ENCODE data around the gene COMMD10. TPM values are rescaled to one million over a fixed set of nuclear protein-coding genes. Genes with fewer than 3 reads are reported as not detected.

Gene COMMD10
- total and polyA plus RNA-seq, 10 donors = 16.6 to 55.4 (median 42.9) TPM

- Histone ChIP-seq H3K4me3 (no peak overlapping the region), H3K27me3 (replicated peaks in 1 of 7) (no peaks in the 10 kb centered on the region), H3K36me3 (peaks cover 0 to 8% (median 0%) of the 10 kb centered on the region in 6 donors), H3K9me3 (peaks cover 0 to 35% (median 27%) of the 10 kb centered on the region in 8 donors), H3K4me1 (no peaks in the 10 kb centered on the region), H3K27ac (no peak overlapping the region)
- intact Hi-C loops (cut with DNase I; ENCODE audit: low total_unique reads) = no loop called here
- no peak for TF ChIP-seq POLR2A (IDR thresholded peaks at IDR 0.05)
- TF ChIP-seq, protein P1, sequence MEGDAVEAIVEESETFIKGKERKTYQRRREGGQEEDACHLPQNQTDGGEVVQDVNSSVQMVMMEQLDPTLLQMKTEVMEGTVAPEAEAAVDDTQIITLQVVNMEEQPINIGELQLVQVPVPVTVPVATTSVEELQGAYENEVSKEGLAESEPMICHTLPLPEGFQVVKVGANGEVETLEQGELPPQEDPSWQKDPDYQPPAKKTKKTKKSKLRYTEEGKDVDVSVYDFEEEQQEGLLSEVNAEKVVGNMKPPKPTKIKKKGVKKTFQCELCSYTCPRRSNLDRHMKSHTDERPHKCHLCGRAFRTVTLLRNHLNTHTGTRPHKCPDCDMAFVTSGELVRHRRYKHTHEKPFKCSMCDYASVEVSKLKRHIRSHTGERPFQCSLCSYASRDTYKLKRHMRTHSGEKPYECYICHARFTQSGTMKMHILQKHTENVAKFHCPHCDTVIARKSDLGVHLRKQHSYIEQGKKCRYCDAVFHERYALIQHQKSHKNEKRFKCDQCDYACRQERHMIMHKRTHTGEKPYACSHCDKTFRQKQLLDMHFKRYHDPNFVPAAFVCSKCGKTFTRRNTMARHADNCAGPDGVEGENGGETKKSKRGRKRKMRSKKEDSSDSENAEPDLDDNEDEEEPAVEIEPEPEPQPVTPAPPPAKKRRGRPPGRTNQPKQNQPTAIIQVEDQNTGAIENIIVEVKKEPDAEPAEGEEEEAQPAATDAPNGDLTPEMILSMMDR (IDR thresholded peaks at IDR 0.05 in 8 of 11, conservative IDR thresholded peaks at IDR 0.05 in 3 of 11) = no peak
- TF ChIP-seq POLR2AphosphoS5 (IDR thresholded peaks at IDR 0.05) = no peak
- DNase-seq = no peak
- WGBS, 5 donors = 97 to 100% (median 98%) methylated on average over 3 of the region's 3 CpGs
These were observed 163.6 kb downstream of the COMMD10 start for GRCh38 chr5:116248432-116248831.

GRCh38 chr5:116249648-116250047 lies 164.8 kb downstream of the COMMD10 start:
- intact Hi-C loops (cut with DNase I; ENCODE audit: low total_unique reads) = no loop called here
- H3K4me3 ChIP-seq = no peak overlapping the region
- H3K36me3 ChIP-seq = peaks cover 0 to 8% (median 0%) of the 10 kb centered on the region in 6 donors
- H3K9me3 ChIP-seq = peaks cover 0 to 41% (median 27%) of the 10 kb centered on the region in 8 donors
- no peak for DNase-seq
- H3K4me1 ChIP-seq = no peaks in the 10 kb centered on the region
- TF ChIP-seq POLR2A (IDR thresholded peaks at IDR 0.05) (no peak), POLR2AphosphoS5 (IDR thresholded peaks at IDR 0.05) (no peak)
- TF ChIP-seq, protein P1 (IDR thresholded peaks at IDR 0.05 in 8 of 11, conservative IDR thresholded peaks at IDR 0.05 in 3 of 11) = no peak
- H3K27me3 ChIP-seq (replicated peaks in 1 of 7) = no peaks in the 10 kb centered on the region
- H3K27ac ChIP-seq = no peak overlapping the region

- DNase-seq = no peak
- 92 to 98% (median 97%) methylated on average over 1 of the region's 1 CpG for WGBS, 5 donors
- no peak overlapping the region for H3K4me3 ChIP-seq
- no peaks in the 10 kb centered on the region for H3K27me3 ChIP-seq (replicated peaks in 1 of 7)
- H3K27ac ChIP-seq = no peak overlapping the region
- TF ChIP-seq POLR2AphosphoS5 (IDR thresholded peaks at IDR 0.05) = no peak
- TF ChIP-seq, protein P1 (IDR thresholded peaks at IDR 0.05 in 8 of 11, conservative IDR thresholded peaks at IDR 0.05 in 3 of 11) = no peak
- TF ChIP-seq POLR2A (IDR thresholded peaks at IDR 0.05) = no peak
- H3K4me1 ChIP-seq = no peaks in the 10 kb centered on the region
- H3K36me3 ChIP-seq = peaks cover 0 to 32% (median 3%) of the 10 kb centered on the region in 6 donors
- H3K9me3 ChIP-seq = peaks cover 0 to 34% (median 8%) of the 10 kb centered on the region in 8 donors
- intact Hi-C loops (cut with DNase I; ENCODE audit: low total_unique reads) = no loop called here
These were observed 171.9 kb downstream of the COMMD10 start for GRCh38 chr5:116256717-116257116.

DNA sequence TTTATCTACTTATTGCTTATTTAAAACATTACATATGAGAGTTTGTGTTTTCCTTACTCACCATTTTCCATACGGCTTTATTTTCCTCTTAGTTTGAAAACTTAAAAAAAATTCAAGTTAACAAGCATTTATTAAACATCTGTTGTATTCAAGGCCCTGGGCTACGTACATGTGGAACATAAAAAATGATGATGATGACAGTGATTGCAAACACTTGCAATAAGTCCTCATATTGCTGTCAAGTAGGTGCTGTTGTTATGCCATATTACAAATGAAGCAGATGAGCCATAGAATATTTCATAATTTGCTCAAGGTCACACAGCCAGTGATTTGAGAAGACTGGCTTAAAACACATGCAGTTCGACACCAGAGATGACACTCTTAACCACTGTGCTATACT lies 180.6 kb downstream of the COMMD10 start:
- no peak overlapping the region for H3K27ac ChIP-seq
- no peak for DNase-seq
- intact Hi-C loops (cut with DNase I; ENCODE audit: low total_unique reads) = no loop called here
- 92 to 96% (median 95%) methylated on average over 3 of the region's 3 CpGs for WGBS, 5 donors
- no peak overlapping the region for H3K4me3 ChIP-seq
- no peaks in the 10 kb centered on the region for H3K4me1 ChIP-seq
- H3K36me3 ChIP-seq = peaks cover 0 to 31% (median 3%) of the 10 kb centered on the region in 6 donors
- peaks cover 0 to 5% (median 0%) of the 10 kb centered on the region in 8 donors for H3K9me3 ChIP-seq
- TF ChIP-seq, protein P1 (IDR thresholded peaks at IDR 0.05 in 8 of 11, conservative IDR thresholded peaks at IDR 0.05 in 3 of 11) = no peak
- no peak for TF ChIP-seq POLR2AphosphoS5 (IDR thresholded peaks at IDR 0.05)
- no peak for TF ChIP-seq POLR2A (IDR thresholded peaks at IDR 0.05)
- H3K27me3 ChIP-seq (replicated peaks in 1 of 7) = no peaks in the 10 kb centered on the region
